ELR (cell line): ENCODE results near the gene SPRR5.

Experiments
- DNase-seq: peaks from one replicate; pipeline ENCODE4 v3.0.0-alpha.2; 2015; ENCODE audit warnings: low read depth

SPRR5 gene

GRCh38 chr1:152946248-152946647 lies 758 bp upstream of the SPRR5 start:
- DNase-seq: peak; percentile 41

DNA sequence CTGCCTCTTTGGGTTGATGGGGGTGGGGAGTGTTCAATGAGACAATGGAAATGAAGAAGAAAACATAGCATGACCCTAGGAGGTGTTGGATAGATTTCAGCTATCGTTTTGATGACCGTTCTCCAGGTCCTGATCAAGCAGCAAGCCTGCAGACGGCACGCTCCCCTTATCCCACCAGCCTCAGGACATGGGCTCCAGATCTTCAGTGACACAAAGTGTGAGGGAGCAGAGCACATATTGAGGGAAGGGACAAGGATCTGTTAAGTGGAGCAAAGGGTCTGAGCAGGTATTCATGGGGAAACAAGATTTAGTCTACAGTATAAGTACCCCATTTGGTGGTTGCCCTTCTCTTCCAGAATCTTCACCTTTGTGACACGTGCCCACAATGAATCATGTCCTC lies 4.7 kb downstream of the SPRR5 start:
- no peak for DNase-seq

DNA sequence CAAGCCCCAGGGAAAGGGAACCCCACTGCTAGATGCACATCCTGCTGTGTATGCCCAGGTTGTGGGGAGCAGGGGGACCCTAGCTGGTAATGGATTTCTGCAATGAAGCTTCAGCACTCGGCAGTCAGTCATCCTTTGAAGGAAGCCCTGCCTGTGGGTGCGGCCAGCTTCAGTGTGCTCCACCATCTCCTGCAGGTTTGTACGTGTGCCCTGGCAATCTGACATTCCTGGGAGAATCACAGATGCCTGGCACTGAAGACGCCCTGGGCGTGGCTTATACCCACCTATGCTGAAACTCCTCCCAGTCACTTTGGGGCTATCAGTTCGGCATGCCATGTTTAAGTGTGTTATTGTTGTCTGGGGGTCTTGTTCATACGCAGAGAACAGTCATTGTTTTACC lies 6.8 kb downstream of the SPRR5 start:
- DNase-seq: no peak

DNA sequence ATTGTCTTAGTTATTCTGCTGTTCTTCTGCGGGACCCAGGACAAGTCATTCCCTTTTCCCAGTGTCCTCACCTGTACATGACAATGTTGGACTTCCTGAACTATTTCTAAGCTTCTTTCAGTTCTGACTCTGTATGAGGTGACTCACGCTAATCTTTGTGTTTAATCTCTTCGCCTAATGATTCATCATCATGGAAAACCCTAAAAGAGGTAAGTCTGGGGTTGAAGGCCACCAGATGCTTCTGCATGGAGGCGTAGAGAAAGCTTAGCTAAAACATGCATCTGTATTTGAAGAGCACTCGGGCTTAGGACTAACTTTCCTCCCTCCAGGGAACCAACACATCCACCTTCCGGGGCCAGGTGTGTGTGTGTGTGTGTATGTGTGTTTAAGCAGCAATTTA lies 7.4 kb downstream of the SPRR5 start:
- peak; percentile 76 for DNase-seq

- no peak for DNase-seq
Observed at GRCh38 chr1:152957561-152957960, 10.6 kb downstream of the SPRR5 start.

DNA sequence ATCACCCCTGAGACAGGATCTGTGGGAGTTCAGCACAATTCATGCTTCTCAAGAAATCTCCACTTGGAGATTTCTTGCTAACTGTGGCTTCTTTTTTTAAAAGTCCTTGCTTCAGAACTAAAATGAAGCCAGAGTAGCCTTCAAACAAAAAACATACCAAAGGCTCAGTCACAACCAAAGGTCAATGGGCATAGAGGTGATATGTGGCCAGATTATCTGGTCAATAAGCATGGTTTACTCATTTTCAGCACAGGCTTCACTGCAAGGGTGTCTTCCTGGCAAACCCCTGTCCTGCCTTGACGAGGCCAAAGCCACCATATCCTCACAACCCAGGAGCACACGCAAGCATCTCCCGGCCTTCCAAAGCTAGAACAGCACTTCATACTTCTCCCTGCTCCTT lies 12.3 kb downstream of the SPRR5 start:
- DNase-seq: no peak

DNA sequence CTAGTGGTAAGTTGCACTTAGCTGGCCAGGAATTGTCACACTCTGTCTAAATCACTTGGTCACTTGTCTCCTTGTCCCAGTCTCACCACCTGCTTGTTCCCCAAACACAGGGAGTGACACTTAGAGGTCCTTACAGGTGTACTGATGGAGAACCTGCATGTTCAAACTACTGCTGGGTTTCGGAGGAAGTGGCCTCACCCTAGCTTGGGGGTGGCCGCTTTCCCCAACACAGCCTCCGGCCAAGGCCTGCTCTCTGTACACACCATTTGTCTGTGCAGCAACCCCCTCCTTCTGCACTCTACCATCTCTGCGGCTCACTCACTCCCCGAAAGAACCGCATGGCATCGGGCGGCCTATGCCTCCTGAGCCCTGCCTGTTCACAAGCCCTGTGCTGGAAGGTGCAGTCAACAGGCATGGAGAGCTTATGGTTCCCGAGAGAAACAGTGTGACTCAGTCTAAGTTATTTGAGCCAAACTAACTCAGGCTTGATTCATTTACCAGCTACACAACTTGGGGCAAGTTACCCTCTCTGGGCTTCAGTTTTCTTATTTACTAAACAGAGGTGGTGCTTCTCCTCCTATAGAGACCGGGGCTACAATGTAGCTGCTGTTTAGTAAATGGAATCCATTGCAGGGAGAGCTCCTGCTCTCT lies 12.9 kb downstream of the SPRR5 start:
- no peak for DNase-seq

DNA sequence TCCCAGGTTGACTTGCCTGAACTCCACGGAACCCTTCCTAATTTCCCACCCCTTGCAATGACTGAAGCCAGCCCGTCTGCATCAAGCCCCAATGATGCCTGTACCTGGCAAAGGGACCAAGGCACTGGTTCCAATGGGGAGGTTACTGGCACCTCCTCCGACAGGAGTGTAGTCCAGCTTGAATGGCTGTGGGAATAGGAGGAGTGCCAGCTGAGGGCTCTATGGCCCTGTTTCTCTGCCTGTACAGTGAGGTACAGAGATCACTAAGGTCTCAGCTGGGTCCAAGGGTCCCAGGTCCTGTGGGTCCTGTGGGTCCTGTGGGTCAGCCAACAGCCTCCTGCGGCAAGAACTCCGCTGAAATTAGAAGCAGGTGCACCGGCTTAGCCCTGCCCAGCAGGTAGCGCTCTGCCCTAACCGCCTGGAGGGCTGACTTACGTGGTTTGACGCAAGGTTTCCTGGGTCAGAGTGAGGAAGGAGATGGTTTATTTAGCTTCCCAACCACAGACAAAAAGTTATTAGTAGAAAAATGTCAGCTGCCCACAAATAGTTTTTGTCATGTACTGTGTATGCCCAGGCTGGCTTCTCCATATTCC lies 13.5 kb downstream of the SPRR5 start:
- DNase-seq: no peak

GRCh38 chr1:152961226-152961891 lies 14.4 kb downstream of the SPRR5 start:
- no peak for DNase-seq

- no peak for DNase-seq
Observed at GRCh38 chr1:152962876-152963415, 15.9 kb downstream of the SPRR5 start.

DNA sequence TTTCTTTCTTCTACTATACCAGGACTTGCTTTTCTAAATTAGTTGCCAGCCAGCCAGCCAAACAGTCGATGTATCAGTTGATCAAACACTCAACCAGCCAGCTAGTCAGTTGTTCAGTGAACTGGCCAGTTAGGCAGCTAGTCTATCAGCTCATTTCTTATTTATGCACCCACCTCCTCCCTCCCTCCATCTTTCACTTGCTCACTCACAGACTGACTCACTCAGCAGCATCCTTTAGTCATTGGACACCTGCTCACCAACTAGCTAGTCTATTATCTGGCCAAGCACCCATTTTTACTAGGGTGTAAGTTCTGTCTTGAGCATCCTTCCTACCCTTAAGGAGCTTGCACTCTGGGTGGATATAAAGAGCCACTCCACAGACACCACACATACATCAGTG lies 17.5 kb downstream of the SPRR5 start:
- DNase-seq: no peak

- no peak for DNase-seq
Observed at GRCh38 chr1:152965853-152966252, 18.8 kb downstream of the SPRR5 start.

DNA sequence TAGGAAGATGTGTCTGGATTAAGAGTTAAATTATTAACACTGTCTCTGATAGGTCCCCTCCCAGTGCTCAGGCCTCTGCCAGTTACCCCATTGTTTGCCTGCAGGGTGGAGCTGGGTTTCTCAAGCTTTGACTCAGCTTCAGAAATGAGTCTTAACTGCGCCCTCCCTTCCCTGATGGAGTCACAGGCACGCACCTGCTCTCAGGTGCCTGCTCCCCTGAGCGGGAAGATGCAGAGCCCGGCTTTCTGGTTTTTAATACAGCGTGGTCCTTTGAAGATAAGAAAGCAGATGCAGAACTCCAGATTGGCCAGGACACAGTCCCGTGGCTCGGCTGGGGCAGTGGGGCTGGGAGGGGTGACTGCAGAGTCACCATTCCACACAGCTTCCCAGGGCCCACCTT lies 20.2 kb downstream of the SPRR5 start:
- DNase-seq: no peak

DNA sequence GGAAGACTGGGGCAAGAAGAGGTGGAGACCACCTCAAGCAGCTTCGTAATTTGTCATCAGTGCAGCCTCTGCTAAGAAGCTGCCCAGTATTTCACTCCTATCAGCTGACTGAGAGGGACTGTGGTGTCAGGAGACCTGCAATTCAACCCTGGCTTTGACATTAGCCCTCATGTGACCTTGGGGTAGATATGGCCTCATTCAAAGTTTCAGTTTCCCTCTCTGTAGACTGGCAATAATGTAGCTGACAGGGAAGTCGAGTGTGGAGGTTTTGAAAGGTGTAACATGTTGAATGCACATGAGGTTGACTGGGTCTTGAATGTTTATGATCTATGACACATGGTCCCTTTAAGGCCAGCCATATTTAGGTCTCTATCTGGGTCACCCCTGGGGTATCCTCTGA lies 21.2 kb downstream of the SPRR5 start:
- no peak for DNase-seq

- DNase-seq: no peak
Observed at GRCh38 chr1:152969036-152969435, 22.0 kb downstream of the SPRR5 start.

DNA sequence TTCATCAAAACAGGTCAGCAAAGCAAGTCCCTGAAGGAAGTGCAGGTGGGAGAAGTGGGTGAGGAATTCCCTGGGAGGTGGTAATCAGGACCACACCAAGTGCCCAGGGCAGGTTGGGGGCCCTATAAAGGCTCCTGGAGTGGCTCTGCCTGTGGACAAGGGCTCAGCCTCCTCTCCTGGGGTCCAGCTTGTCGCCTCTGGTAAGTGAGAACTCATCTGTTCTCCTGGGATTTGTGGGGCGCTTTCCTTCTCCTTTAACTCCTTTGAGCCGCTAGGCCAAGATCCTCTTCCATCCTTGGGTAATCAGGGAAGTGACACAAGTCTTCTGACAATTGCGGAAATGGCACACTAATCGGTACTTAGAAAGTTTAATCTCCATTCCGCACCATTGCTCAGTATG lies 23.5 kb downstream of the SPRR5 start, which contains the start of gene SPRR4:
SPRR4 (plus strand) TSS at position 154 of the 400 bp plus-strand sequence. CDS start 1,243 bp downstream, outside the sequence.
- DNase-seq: no peak

GRCh38 chr1:152972196-152972886 lies 25.3 kb downstream of the SPRR5 start:
- DNase-seq: no peak

- DNase-seq: no peak
Observed at GRCh38 chr1:152976688-152977087, 29.7 kb downstream of the SPRR5 start.

DNA sequence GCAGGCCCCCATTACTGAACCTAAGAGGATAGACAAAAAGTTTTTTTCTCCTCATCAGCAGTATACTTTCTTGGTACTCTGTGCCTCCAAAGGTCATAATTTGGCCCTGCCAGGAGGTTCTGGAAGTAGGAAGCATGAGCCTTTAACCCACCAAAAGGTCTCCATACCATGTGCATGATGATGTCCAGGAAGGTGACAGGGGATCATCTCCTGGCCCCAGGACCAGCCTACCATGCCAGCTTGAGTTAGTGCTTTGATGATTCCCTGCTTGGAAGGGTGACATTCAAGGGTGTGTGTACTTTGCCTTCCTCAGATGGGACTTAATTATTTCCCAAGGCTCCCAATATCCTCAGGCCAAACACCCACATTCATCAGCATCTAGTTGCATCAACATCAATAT lies 30.6 kb downstream of the SPRR5 start:
- no peak for DNase-seq

GRCh38 chr1:152980676-152981075 lies 33.7 kb downstream of the SPRR5 start:
- no peak for DNase-seq

DNA sequence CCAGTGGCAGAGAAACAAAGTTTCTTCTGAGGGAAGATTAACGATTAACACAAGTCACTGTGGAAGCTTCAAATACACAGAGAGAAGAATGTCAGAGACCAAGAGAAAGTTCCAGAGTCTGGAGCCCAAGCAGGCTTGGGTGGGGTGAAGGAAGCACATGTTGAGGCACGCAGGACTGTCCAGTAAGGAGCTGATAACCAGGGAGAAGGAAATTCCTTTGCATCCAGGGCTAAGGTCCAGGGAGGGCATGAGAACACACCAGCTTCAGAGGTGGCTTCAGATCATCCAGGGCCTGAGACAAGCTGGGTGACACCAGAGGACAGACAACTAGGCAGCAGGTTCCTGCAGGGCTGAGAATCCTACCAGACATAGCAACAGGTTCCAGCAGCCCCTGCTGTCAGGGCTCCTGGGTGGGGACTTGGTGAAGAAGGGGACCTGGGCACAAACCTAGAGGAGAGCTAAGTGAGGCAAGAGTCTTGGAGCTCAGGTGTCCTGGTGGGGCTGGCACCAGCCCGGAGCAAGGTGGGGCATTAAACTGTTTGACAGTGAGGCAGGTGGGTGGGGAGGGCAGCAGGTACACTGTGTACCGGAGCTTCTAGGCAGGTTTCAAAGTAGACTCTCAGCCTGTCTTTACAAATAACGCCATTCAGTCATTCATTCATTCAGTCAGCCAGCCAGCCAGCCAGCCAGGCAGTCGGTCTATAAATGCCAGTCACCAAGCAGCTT lies 34.3 kb downstream of the SPRR5 start:
- DNase-seq: no peak

DNA sequence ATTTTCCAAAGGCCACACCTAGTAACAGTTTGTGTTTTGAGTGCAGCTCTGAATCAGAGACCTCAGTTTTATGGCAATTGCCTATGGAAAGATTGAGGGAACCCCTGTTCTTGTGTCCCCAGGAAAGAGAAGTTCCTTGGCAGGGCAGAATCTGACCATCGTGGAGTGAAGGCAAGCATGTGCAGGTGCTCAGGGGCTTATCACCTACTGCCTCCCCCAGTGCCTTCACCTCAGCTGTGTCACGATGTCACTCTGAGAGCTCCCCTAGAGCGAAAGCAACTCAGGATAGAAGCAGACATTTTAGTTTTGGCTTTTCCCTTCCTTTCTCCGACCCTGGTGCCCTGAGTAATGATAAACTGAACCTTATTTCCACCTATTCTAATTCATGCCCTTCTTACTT lies 35.1 kb downstream of the SPRR5 start:
- DNase-seq: no peak
